HG02678 (cell line): ENCODE measurements around the gene ACOX1.

Source experiments
- ATAC-seq: cut with Tn5 transposase; IDR thresholded peaks from one replicate; pipeline ENCODE4 v1.9.1; 2021; ENCODE audit warnings: mild to moderate bottlenecking, moderate library complexity; ENCODE audit not compliant: unreplicated experiment

ACOX1 gene

DNA sequence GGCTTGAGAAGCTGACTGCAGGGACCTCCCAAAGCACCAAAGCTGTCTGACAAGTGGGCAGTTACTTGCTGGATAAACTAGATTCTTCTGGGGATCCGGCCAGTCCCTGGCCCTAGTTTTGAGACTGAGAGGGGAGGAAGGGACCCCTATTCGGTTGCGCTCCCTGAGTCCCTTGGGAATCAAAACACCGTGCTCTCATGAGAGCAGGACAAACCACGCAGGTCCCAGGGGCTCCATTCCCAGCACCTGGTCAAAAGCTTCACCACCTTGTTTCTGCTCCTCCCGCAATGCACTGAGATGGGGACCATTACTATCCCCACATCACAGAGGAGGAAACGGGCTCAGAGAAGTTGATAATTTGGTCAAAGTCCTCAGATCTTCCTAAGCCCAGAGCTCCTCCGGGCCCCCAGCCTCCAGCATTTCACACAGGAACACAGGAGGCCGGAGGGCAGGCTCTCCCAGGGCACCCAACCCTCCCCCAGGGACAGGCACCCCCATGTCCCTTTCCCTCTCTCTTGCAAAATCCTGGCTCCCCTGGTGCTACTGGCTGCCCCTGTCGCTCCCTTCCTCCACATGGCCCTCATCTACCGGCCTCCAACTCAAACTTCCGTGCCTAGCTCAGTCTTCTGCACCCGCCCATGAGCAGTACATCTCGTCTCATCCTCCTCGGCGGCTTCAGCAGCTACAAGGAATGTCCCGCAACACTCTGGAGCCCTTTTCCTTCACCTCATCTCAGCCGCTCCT, 85.5 kb downstream of the ACOX1 start:
- ATAC-seq, result no peak

DNA sequence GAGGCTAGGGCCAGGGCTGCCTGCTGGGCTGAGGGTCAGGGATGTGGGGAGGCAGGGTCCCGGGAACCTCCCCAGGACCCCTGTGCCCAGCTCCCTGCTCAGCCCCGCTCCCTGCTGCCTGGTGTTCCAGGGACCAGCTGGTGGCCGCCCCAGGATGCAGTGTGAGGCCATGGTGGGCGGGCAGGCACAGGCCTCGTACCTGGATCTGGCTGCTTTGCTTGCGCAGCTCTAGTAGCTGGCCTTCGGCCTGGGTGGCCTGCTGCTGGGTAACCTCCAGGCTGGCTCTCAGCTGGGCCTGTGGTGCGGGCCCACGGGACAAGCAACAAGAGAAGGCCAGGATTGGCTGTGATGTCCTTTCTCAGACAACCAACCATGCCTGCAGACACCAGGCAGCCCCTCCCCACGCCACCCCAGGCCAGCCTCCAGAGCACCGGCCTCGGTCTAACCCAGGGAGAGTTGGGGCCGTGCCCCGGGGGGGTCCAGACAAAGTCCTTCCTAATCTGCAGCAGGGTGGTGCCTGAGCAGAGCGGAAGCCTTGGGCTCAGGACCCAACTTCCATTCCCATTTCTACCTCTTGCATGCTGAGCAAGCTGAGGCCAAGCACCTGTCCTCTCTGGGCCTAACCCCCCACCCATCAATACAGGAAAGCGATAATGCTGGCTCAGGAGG, 86.3 kb downstream of the ACOX1 start:
- no peak for ATAC-seq

DNA sequence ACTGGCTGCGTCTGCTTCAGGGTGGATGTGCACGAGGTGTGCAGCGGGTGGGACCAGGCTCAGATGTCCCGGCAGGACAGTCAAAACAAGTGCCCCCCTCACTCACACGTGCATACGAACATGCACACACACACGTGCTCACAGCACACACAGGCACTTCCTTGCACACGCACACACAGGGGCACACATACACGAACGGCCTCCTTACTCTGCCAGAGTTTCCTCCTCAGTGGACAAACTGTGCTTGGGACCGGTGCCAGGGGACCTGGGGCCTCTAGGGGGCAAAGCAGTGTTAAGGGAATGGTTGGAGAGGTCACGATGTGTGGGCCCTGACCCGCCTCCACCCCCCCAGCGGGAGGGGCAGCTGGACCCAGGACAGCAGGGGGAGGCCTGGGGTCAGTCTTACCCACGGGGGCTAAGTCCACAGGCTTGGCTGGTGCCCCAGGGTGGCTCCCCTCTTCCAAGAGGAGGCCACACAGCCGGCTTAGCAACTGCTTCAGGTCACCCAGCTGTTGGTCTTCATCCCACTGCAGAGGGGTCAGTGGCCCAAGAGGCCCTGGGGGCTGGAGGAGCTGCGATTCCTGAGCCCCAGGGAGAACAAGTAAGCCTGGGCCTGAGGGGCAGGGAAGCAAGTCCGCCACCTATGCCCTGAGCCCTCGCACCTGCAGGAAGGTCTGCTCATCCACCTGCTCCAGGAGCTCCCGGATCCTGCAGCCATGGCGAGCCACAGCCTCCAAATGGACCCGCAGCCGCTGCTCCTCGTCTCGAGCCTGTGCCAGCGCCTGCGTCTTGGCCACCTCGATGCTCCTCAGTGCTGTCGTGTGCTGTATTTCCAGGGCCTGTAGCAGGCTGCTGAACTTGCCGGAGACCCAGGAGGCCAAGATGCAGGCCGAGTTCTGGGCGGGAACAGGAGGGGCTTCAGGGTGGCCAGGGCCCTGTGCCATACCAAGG, 87.1 kb downstream of the ACOX1 start:
- ATAC-seq, result no peak
